ENCODE measurements around the gene LRRC8A. TPM values are rescaled to one million over a fixed set of nuclear protein-coding genes. Genes with fewer than 3 reads are reported as not detected.
A peak's percentile ranks its signal among the peaks of the same experiment; 100 is the strongest.
"Not testable (repeated sequence)": the region's sequence is repeated elsewhere in the genome, so short reads cannot be mapped to it uniquely, and the experiment has no call there.

Gene LRRC8A
- total RNA-seq, 1 experiment from 2014 or later, result 16.4 TPM

- in situ Hi-C loops (cut with HindIII; ENCODE audit: low pct_unique_long_range_greater_than_20kb, low sequenced_read_pairs), result no loop called here
- ChIA-PET POLR2A (interaction anchor here (0.7 kb wide), 1 partner anchor 10 kb away, joined by 6 read pairs; no protein-coding TSS in a partner anchor), CTCF (no interaction called here)
- H3K27ac ChIP-seq (ENCODE audit: low read length), result no peak overlapping the region
- H3K9me3 ChIP-seq (ENCODE audit: control insufficient read depth, insufficient read depth, low read depth, low read length), result no peaks in the 10 kb centered on the region
- DNase-seq (ENCODE audit: low read depth, low spot score), result no peak
- intact Hi-C loops (cut with micrococcal nuclease; ENCODE audit: unreplicated experiment), result no loop called here
- no peak for TF ChIP-seq CTCF (IDR thresholded peaks at IDR 0.05)
- TF ChIP-seq POLR2AphosphoS5 (IDR thresholded peaks at IDR 0.05; ENCODE audit: low read depth, low read length), result no peak
- TF ChIP-seq, protein P1, sequence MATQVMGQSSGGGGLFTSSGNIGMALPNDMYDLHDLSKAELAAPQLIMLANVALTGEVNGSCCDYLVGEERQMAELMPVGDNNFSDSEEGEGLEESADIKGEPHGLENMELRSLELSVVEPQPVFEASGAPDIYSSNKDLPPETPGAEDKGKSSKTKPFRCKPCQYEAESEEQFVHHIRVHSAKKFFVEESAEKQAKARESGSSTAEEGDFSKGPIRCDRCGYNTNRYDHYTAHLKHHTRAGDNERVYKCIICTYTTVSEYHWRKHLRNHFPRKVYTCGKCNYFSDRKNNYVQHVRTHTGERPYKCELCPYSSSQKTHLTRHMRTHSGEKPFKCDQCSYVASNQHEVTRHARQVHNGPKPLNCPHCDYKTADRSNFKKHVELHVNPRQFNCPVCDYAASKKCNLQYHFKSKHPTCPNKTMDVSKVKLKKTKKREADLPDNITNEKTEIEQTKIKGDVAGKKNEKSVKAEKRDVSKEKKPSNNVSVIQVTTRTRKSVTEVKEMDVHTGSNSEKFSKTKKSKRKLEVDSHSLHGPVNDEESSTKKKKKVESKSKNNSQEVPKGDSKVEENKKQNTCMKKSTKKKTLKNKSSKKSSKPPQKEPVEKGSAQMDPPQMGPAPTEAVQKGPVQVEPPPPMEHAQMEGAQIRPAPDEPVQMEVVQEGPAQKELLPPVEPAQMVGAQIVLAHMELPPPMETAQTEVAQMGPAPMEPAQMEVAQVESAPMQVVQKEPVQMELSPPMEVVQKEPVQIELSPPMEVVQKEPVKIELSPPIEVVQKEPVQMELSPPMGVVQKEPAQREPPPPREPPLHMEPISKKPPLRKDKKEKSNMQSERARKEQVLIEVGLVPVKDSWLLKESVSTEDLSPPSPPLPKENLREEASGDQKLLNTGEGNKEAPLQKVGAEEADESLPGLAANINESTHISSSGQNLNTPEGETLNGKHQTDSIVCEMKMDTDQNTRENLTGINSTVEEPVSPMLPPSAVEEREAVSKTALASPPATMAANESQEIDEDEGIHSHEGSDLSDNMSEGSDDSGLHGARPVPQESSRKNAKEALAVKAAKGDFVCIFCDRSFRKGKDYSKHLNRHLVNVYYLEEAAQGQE (IDR thresholded peaks at IDR 0.05; ENCODE audit: insufficient read depth in 1 of 2, low read depth in 2 of 2, low read length in 1 of 2), result no peak
- TF ChIP-seq SIN3A (IDR thresholded peaks at IDR 0.05; ENCODE audit: borderline replicate concordance, insufficient read depth, low read depth, low read length), result no peak
- no peaks in the 10 kb centered on the region for H3K36me3 ChIP-seq (ENCODE audit: control insufficient read depth, insufficient read depth, low read length)
- H3K4me1 ChIP-seq (ENCODE audit: control insufficient read depth, insufficient read depth, low read length), result no peaks in the 10 kb centered on the region; the same call in 1 of the 2 replicates
- peak; percentile 48; the same call in 1 of the 2 replicates for ATAC-seq
- no peak overlapping the region for H3K4me3 ChIP-seq (ENCODE audit: low read depth in 2 of 2, low read length in 2 of 2)
- no TSS peak for BruUV-seq (replicated peaks)
- no peaks in the 10 kb centered on the region for H3K27me3 ChIP-seq (ENCODE audit: control insufficient read depth, insufficient read depth, low read length)
Observed at GRCh38 chr9:128940946-128941755, 59.2 kb downstream of the LRRC8A start.

- TF ChIP-seq TCF7L2 (IDR thresholded peaks at IDR 0.05; ENCODE audit: low read depth, low read length), result no peak
- no peak for TF ChIP-seq CTCF (IDR thresholded peaks at IDR 0.05)
- no peak for TF ChIP-seq SIN3A (IDR thresholded peaks at IDR 0.05; ENCODE audit: borderline replicate concordance, insufficient read depth, low read depth, low read length)
- TF ChIP-seq POLR2AphosphoS5 (IDR thresholded peaks at IDR 0.05; ENCODE audit: low read depth, low read length), result no peak
- TF ChIP-seq, protein P1 (IDR thresholded peaks at IDR 0.05; ENCODE audit: insufficient read depth in 1 of 2, low read depth in 2 of 2, low read length in 1 of 2), result no peak
- TSS peak; percentile 68 for BruUV-seq (replicated peaks)
- CTCF ChIA-PET, result no interaction called here
- no peaks in the 10 kb centered on the region for H3K9me3 ChIP-seq (ENCODE audit: control insufficient read depth, insufficient read depth, low read depth, low read length)
- DNase-seq (ENCODE audit: low read depth, low spot score), result no peak
- H3K4me3 ChIP-seq (ENCODE audit: low read depth in 2 of 2, low read length in 2 of 2), result no peak overlapping the region
- H3K27ac ChIP-seq (ENCODE audit: low read length), result no peak overlapping the region
- POLR2A ChIA-PET, result no interaction called here
- no peaks in the 10 kb centered on the region for H3K36me3 ChIP-seq (ENCODE audit: control insufficient read depth, insufficient read depth, low read length)
- H3K4me1 ChIP-seq (ENCODE audit: control insufficient read depth, insufficient read depth, low read length), result peaks cover 3% of the 10 kb centered on the region
- intact Hi-C loops (cut with micrococcal nuclease; ENCODE audit: unreplicated experiment) (no loop called here), in situ Hi-C loops (cut with HindIII; ENCODE audit: low pct_unique_long_range_greater_than_20kb, low sequenced_read_pairs) (no loop called here)
- H3K27me3 ChIP-seq (ENCODE audit: control insufficient read depth, insufficient read depth, low read length), result no peaks in the 10 kb centered on the region
- no peak for ATAC-seq
Observed at GRCh38 chr9:128943832-128944620, 62.1 kb downstream of the LRRC8A start.

- POLR2A ChIA-PET; CTCF ChIA-PET; H3K4me3 ChIP-seq (ENCODE audit: low read depth in 2 of 2, low read length in 2 of 2); H3K4me1 ChIP-seq (ENCODE audit: control insufficient read depth, insufficient read depth, low read length); H3K36me3 ChIP-seq (ENCODE audit: control insufficient read depth, insufficient read depth, low read length); H3K9me3 ChIP-seq (ENCODE audit: control insufficient read depth, insufficient read depth, low read depth, low read length); ATAC-seq; intact Hi-C loops (cut with micrococcal nuclease; ENCODE audit: unreplicated experiment); H3K27ac ChIP-seq (ENCODE audit: low read length); DNase-seq (ENCODE audit: low read depth, low spot score); H3K27me3 ChIP-seq (ENCODE audit: control insufficient read depth, insufficient read depth, low read length); BruUV-seq (replicated peaks); in situ Hi-C loops (cut with HindIII; ENCODE audit: low pct_unique_long_range_greater_than_20kb, low sequenced_read_pairs): not testable (repeated sequence)
Observed at GRCh38 chr9:128944966-128945365, 63.0 kb downstream of the LRRC8A start.
